Hematopoietic multipotent progenitor cell treated with erythropoietin and hydrocortisone succinate and interleukin-3 and kit ligand, for 17 days (in vitro differentiated cells): Measurements from ENCODE around the gene GDF2.

ENCODE experiments used
- DNase-seq: peaks from one replicate; pipeline ENCODE4 v3.0.0-alpha.2; 2015; ENCODE audit warnings: low spot score

The GDF2 gene

DNA sequence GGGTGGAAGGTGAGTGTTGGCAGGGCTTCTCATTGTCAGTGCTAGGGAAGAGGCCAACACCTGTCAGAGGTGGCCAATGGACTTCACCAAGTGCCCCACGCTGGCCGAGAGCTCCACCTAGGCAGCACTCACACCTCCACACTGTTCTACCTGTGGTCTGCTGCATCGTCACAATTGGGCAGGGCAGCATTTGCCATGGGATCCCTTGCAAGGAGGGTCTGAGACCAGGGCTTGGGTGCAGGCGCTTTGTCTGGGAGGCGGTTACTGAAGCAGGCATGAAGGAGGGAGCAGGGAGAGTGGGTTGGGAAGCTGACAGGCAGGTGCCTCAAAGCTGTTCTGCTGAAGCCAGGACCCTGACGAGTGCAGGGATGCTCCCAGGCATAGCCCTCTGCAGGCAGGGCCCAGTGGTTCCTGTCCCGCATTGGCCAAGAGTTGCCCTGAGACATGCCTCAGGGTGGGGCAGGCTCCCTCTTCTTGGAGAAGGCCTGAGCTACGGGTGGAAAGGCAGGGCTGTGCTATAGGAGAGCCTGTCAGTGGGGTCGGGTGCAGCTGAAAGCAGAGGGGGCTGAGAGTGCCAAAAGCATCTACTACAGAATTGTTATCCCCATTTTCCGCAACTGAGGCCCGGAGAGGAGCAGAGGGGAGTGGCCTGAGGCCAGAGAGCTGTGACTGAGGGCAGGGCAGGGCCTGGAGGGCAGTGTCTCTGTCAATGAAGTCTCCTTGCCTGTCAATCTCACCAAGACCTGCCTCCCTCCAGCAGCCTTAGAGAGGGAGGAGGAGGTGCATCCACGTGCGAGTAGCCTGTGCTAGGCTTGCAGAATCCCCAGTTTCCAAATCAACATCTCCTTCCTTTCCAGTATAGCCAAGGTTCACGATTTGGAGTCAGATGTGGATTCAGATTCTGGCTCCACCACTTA is 29.9 kb downstream of the GDF2 start:
- DNase-seq, result no peak

DNA sequence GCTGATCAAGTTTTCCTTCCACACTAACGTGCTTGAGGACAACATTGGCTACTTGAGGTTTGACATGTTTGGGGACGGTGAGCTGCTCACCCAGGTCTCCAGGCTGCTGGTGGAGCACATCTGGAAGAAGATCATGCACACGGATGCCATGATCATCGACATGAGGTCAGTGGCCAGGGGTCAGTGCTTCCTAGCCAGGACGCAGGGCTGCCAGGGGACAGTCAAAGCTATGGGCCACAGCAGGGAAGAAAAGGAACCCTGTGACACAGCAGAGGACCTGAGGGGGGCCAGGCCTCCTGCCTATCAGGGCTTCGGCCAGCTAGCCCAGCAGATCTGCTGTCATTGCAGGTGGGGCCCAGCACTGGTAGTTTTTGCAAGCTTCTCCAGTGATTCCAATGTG is 31.1 kb downstream of the GDF2 start:
- DNase-seq, result no peak

DNA sequence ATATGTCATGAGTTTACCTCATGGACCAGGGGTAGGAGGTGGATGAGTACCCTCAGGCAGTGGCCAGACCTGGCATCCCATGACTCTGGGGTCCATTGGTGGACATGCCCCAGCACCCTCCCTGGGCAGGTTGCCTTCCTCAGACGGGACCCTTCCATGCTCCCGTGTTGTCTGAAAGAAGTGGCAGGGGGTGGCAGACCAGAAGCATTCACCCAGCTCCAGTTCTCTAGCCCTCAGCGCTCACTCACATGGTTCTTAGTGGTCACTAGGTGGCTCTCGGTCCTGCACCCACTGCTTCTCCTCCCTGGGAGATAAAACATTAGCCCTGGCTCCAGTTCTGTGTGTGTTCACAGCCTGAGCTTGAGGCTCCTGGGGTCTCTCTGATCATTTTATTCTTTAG is 31.9 kb downstream of the GDF2 start:
- DNase-seq, result no peak

- no peak for DNase-seq
These were observed 32.6 kb downstream of the GDF2 start for GRCh38 chr10:47354900-47355299.

GRCh38 chr10:47356708-47357107 is 34.5 kb downstream of the GDF2 start:
- DNase-seq, result no peak

- DNase-seq, result no peak
These were observed 34.9 kb downstream of the GDF2 start for GRCh38 chr10:47357131-47357582.

DNA sequence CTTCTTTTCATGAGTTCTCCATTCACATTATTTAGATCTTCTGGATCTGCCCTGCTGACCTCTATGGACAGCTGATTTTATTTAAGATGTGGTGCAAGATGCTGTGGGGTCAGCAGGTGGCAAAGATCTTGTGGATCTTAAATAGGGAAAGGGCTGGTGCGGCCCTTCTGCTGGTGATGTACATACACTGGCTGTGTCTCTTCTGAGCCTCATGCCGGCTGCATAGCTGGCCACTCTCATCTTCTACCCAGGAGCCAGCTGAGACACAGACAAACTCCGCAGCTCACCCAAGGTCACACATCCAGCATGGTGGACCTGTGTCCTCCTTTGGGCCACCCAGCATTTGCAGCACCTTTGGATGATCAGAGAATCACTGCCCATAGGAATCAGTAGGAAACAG is 35.7 kb downstream of the GDF2 start:
- DNase-seq, result no peak

GRCh38 chr10:47358457-47358856 is 36.2 kb downstream of the GDF2 start:
- no peak for DNase-seq

GRCh38 chr10:47359101-47359500 is 36.8 kb downstream of the GDF2 start:
- no peak for DNase-seq

GRCh38 chr10:47359626-47360418 is 37.6 kb downstream of the GDF2 start:
- no peak for DNase-seq

GRCh38 chr10:47360419-47361040 is 38.3 kb downstream of the GDF2 start:
- no peak for DNase-seq

- DNase-seq, result peak; percentile 11
These were observed 39.0 kb downstream of the GDF2 start for GRCh38 chr10:47361293-47361692.

GRCh38 chr10:47362199-47362598 is 39.9 kb downstream of the GDF2 start:
- no peak for DNase-seq

GRCh38 chr10:47363781-47364180 is 41.5 kb downstream of the GDF2 start:
- DNase-seq, result no peak

GRCh38 chr10:47364366-47364765 is 42.1 kb downstream of the GDF2 start:
- no peak for DNase-seq

DNA sequence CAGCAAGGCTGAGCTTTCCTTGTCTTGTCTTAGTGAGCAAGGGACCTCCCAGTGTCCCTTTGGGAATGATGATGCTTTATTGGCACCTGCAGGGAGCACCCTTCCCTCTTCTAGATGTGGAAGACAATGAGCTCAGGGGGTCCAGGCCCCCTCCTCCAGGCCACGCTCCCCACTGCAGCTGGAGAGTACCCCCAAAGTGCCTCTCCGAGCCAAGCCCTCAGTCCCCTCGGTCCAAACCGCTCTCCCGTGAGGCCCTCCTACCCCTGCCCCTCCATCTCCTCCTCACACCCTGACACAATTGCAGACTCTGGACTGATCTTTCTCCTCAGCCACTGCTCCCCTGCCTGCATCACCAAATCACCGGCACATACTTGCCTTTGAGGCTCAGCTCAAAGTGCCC is 42.7 kb downstream of the GDF2 start:
- no peak for DNase-seq

DNA sequence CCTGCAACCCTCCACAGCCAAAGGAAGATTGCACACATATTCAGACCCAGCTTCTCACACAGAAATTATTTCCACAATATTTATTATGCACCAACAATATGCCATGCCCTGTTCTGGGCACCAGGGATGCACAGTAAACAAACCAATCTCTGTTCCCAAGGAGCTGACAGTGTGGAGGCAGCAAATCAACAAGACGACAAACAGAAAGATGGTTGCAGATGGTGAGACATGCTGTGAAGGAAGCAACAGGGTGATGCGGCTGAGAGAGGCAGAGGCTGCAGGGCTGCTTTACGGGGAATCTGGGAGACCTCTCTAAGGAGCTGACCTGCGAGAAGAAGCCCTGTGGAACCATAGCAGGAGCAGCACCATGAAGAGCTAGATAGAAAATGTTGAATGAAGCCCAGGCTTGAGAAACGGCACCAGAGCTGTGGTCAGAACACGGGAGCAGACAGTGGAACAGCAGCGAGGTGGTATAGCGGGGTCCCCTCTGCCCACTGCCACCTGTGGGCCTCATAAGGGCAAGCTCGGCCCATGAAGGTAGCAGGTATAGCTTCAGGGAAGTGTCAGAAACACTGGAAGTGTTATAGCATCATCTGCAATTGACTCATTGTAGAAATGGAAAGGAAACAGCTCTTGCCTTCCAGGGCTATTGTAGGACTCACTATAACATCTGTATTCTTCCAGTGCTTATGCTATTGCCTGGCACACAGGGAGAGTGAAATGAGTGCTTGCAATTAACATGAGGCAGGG is 43.4 kb downstream of the GDF2 start:
- DNase-seq, result no peak

DNA sequence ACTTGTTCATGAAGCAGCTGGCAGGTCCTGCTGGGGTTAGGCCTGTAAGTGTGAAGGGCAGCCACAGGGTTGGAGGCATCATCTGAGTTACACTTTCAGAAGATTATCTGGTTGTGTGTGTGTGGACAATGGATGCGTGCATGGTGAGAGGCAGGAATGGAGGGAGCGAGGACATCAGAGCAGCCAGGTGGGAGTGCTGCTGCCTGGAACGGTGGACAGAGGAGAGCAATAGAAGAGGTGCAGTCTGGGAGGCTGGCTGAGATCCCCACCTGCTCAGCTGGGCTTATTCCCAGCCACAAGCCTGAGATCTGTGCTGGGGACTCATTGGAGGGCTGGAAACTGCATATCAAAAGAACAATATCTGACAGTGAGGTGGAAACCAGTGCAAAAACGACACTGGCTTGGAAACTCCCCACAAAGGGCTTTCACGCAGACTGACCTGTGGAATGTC is 44.0 kb downstream of the GDF2 start:
- DNase-seq, result no peak

DNA sequence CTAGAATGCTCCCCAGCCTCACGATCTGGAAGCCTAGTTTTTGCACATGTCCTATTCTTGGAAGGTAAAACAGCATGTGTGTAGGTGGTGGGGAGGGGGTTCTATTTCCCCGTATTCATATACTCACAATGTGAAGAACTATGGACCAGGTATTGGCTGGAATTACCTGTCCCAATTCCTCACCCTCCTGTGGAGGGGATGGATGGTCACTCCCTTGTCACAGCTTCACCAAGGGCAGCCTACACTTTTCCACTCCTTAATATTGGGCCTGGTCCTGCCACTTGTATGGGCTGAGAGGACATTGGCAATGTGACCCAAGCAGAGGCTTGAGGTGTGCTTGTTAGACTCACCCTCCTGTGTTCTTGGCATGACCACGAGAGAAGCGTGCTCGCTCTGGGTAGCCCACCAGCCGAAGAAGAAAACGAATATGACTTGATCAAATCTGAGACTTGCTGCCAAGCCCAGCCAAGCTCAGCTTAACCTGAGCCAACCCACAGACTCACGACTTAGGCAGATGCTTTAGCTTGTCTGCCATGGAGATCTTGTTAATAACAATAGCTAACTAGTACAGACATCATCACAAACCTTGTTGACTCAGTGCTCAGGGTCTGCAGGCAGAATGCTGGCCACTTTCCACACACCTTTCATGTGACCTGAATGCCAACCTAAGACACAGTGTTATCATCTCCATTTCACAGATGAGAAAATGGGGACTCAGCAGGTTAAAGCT is 44.6 kb downstream of the GDF2 start:
- DNase-seq, result no peak

- no peak for DNase-seq
These were observed 45.4 kb downstream of the GDF2 start for GRCh38 chr10:47367646-47368045.
